LHCN-M2 (cell line): ENCODE results near the gene ZWILCH. TPM values are rescaled to one million over a fixed set of nuclear protein-coding genes. Genes with fewer than 3 reads are reported as not detected.
"Not testable (repeated sequence)": the region's sequence is repeated elsewhere in the genome, so short reads cannot be mapped to it uniquely, and the experiment has no call there.

Experiments
- DNase-seq: peaks from one replicate; pipeline ENCODE4 v3.0.0-alpha.2; 2012; ENCODE audit warnings: low read depth
- total RNA-seq: library from RNA; depleted of rRNA; stranded (reverse); fragments of >200 nt; gene quantifications from 2 replicates; pipeline ENCODE4 v1.2.3, GENCODE V29; 2014

The ZWILCH gene
- total RNA-seq, 1 experiment from 2014 or later, result 51.1 TPM

DNA sequence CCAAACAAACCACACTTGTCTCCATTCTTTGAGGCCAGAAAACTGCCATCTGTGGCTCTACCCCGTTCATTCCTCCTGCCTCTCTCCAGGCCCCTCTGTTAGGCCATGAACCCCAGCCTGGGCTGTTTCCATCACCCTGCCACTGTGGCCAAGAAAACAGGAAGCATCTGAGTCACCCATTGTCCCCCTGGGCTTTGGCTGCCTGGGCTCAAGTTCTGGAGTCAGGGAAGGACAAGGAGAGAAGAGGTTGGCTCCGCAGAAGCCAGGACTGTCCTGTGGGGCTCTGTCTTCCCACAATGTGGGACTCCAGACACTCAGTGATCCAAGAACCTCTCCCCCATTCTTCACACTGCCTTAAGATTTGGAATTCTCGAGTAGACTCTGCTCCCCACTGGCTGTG is 75.5 kb downstream of the ZWILCH start:
- peak; percentile 40 for DNase-seq

DNA sequence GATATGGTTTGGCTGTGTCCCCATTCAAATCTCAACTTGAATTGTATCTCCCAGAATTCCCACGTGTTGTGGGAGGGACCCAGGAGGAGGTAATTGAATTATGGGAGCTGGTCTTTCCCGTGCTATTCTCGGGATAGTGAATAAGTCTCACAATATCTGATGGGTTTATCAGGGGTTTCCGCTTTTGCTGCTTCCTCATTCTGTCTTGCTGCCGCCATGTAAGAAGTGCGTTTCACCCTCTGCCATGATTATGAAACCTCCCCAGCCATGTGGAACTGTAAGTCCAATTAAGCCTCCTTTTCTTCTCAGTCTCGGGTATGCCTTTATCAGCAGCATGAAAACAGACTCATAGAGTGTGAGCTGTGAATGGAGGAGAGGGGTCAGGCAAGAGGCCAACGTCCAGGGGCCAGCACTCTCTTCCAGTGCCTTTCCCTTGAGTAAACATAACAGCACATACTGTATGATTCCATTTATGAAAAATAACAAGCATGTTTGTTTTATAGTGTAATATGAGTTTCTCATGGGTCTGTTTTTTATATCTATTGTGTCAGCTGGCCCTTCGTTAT is 76.9 kb downstream of the ZWILCH start:
- no peak for DNase-seq

DNA sequence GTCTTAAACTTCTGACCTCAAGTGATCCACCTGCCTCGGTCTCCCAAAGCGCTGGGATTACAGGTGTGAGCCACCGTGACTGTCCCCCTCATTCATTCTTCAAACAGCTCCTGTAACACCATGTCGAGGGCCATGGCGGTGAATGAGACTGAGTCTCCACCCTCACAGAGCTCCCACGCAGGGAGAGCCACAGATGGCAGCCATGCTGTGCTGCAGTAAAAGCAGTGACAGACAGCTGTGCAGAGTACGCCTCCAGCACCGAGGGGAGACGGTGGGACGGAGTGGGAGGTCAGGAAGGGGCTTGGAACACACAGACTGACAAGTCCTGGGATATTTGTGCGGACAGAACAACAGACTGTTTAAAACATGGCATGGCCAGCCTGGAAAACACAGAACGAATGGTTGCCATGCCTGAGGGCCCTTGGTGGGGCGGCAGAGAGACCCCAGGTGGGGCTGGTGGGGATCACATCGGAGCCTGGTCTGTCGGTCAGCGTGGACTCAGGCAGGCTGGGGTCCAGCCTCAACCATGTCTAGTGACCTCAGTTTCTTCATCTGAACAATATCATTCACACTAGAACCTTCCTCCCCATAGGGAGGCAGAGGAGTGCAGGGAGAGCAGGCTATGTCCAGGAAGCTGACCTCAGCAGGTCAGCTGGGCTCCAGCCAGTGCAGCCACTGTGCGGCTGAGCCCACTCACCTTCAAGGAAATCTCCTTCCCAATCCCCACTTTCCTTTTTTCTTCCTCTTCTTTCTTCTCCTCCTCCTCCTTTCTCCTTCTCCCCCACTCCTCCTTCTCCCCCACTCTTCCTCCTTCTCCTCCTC is 81.2 kb downstream of the ZWILCH start:
- no peak for DNase-seq

DNA sequence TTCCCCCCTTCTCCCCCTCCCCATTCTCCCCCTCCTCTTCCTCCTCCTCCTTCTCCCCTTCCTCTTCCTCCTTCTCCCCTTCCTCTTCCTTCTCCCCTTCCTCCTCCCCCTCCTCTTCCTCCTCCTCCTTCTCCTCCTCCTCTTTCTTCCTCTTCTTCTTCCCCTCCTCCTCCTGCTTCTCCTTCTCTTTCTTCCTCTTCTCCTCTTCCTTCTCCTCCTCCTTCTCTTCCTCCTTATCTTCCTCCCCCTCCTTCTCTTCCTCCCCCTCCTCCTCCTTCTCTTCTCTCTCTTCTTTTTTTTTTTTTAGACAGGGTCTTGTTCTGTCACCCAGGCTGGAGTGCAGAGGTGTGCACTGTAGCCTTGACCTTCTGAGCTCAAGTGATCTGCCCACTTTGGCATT is 81.9 kb downstream of the ZWILCH start:
- DNase-seq, result no peak

DNA sequence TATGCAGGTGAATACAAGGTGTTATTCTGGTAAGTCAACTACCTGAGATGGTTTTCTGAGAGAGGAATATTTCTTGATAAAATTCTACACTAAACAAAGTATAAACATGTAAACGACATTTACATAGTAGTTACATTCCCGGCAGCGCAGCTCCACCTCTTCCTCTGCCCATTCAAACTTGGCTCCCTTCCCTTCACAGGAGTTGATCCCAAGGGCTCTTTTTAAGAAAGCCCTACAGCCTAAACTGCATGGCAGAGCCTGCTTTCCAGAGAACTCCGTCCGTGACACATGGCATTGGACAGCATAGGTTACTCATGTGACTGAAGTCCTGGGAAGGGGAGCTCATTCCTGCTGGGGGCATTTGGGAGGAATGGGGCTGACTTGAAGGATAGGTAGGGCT is 82.6 kb downstream of the ZWILCH start:
- DNase-seq, result no peak

DNA sequence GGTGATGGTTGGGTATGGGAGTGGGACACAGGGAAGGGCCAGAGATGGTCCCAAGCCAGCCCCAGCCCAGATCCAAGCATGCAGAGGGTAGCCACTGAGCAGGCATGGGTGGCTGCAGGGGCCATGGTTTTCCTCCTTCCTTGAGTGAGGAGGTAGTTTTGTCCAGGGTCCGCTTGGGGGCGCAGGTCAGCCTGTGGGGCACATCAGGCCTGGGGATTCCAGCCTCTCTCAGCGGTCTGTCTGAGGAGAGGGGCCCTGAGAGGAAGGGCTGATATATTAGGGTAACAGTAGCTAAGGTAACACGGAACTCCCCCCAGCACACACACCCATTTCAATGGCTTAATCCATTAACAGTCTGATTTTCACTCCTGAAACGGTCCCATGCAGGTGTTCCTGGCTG is 83.4 kb downstream of the ZWILCH start:
- no peak for DNase-seq

DNA sequence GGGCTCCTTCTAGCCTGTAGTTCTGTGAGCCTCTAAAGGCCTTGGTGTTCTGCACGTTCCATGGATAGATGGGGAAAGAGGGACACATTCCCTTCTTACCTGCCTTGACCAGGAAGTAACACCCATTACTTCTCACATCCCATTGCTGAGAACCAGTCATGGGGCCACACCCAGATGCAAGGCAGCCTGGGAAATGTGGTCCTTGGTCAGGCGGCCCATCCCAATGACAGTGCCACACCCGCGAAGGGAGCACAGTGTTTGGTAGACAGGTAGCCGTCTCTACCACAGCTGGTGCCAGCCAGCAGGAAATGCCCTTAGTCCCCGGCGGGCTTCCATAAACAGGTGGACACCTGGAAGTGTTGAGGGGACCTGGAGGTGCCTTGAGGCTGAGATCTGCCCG is 83.8 kb downstream of the ZWILCH start:
- DNase-seq, result no peak

DNA sequence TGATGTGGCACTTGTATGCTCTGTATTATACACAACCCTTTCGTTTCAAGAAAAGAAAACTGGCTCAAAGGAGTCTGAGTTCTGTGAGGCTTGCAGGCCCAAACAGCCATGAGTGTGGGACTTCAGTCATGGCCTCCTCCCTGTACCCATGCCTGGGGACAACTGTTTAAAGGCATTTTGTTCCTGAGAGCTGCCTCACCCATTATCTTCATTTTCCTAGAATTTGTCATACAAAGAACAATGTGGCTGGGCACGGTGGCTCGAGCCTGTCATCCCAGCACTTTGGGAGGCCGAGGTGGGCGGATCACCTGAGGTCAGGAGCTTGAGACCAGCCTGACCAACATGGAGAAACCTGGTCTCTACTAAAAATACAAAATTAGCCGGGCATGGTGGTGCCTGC is 84.3 kb downstream of the ZWILCH start:
- not testable (repeated sequence) for DNase-seq

DNA sequence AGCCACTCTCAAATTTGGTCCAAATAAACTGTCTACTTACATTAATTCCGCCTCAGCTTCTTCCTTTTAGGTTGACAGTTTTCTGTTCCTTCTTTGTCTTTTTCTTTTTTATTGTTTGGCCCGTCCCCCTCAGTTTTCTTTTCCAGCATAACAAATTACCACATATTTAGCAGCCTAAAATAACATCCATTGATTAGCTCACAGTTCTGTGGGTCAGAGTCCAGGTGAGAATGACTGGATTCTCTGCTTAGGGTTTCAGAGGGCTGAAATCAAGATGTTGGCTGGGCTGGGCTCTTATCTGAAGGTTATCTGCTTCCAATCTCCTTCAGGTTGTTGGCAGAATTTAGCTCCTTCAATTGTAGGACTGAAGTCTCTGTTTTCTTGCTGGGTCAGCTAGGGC is 85.3 kb downstream of the ZWILCH start:
- DNase-seq, result no peak

DNA sequence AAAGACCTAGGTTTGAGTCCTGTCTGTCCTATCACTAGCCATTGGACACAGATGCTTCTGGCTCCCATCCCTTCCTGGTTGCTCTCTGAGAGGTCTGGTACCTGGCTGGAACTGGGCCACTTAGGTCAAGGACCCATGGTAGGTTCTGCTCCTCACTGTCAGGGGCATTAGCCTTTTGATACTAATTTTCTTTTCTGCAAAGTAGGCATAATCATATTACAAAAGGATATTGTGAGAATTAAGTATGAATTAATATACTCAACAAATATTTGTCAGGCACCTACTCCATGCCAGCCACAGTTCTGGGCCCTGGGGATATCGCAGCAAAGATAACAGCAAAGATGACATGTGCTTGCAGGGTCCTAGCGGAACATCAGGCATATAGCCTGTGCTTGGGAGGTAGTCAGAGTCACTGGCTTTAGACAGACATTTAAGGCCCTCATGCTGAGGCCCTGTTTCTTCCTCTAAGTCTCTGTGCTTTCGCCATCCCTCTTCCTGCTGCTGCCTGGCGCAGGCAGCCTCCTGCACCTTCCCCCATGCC is 86.3 kb downstream of the ZWILCH start:
- DNase-seq, result no peak

DNA sequence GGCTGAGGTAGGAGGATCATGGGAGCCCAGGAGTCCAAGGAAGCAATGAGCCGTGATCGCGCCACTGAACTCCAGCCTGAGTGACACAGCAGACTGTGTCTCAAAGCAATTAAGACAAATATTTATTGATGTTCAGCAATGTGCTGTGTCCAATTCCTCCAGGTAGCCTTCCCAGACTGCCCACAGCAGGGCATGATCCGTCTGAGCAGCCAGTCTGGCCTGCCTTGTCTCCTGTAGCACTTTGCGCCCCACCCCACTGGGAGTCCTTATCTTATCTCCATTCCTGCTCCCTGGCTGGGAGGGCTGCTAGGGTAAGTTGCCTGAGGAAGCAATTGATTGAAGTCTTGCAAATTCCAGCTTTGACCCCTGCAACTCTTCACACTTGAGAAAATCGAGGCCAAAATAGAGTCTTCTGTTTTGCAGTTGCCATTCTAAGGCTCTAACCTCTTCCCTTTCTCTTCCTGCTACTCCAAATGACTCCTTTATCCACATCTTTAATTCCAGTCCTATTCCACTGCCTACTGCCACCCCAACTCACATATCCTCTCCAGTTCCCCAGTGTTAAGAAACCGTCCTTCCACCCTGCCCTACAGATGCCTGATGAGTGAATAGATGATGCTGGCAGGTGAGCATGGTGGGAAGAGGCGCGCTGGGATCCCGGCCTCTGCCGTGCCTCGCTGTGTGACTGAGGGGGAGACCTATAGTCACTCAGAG is 87.5 kb downstream of the ZWILCH start:
- DNase-seq, result no peak

DNA sequence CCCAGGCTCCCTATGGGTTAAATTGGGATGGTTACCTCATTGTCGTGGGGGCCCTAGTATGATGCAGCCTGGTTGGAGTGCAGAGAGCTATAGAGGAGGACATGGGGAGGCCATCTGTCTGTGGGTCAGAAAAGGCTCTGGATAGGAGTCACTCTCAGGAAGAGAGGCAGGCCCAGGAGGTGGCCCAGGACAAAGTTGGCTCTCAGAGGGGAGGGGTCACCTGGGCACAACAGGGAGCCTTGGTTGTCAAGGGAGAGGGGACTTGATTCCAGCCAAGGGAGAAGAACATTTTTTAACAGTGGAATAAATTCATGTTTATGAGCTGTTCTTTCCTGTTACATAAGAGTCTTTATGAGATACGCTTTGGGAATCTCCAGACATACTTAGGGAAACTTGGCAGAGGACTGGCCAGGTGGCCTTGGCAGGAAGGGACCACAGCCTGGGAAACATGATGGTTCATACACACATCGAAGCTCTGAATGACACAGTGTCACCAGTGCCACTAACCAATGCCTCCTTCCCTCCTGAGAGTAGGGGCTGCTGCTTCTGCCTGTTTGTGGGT is 88.2 kb downstream of the ZWILCH start:
- no peak for DNase-seq

DNA sequence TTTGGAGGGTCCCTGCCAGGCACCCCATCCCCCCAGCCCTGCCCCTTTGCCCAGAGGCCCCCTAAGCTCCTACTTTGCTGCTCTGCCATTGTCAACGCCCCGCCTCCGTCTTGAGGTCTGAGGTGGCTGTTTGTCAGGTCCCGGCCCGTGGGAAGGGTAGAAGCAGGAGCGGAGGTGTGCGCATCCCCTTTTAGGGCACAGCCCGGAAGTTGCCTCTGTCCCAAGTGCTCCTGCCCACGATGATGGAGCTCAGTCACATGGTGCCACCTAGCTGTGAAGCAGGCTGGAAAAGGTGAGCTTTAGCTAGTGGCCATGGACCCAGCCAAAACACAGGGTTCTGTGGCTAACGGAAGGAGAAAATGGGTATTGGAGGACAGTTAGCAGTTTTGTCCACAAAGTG is 89.2 kb downstream of the ZWILCH start:
- DNase-seq, result no peak

DNA sequence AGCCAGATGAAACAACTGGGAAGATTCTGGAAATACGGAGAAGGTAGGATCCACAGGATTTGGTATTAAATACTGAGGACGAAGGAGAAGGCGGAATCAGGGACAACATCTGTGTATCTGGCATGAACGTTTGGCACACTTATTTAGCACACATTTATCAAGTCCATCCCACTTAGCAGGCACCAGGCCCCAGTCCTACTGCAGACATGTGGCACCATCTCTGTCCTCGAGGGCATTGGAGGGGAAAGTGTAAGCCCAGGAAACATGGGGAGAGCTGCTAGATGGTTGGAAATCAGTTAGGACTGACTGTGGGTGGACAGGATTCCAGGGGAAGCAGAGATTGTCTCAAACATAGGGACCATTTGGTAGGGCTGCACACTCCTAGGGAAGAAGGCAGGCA is 89.7 kb downstream of the ZWILCH start:
- no peak for DNase-seq

DNA sequence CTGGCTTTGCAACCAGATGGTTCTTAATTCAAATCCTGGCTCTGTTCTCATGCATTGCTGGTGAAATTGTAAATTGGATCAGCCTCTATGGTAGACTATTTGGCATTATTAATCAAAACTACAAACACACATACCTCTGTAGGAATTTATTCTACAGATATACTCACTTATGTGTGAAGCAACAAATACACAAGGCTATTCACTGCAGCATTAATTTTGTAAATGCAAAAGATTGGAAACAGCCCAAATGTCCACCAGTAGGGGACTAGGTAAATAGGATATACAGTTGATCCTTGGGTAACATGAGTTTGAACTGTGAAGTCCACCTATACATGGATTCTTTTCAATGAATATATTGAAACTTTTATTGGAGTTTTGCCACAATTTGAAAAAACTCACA is 90.2 kb downstream of the ZWILCH start:
- DNase-seq, result no peak

DNA sequence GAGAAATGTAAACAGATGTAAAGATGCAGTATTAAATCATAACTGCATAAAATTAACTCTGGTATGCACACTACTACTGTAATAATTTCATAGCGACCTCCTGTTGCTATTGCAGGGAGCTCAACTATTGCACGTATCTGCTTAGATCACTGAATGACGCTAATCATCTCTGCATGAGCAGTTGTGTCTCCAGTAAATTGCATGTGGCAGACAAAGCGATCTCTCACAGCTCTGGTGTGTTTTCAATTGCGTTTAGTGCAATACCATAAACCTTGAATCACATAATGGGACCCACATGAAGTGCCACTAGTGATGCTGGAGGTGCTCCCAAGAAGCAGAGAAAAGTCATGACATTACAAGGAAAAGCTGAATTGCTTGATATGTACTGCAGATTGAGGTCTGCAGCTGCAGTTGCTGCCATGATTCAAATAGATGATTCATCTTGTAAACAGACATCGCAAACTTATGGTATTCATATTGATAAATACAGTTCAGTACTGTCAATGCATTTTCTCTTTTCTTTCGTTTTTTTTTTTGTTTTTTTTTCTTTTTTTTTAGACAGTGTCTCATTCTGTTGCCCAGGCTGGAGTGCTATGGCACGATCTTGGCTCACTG is 90.9 kb downstream of the ZWILCH start:
- peak; percentile 46 for DNase-seq

DNA sequence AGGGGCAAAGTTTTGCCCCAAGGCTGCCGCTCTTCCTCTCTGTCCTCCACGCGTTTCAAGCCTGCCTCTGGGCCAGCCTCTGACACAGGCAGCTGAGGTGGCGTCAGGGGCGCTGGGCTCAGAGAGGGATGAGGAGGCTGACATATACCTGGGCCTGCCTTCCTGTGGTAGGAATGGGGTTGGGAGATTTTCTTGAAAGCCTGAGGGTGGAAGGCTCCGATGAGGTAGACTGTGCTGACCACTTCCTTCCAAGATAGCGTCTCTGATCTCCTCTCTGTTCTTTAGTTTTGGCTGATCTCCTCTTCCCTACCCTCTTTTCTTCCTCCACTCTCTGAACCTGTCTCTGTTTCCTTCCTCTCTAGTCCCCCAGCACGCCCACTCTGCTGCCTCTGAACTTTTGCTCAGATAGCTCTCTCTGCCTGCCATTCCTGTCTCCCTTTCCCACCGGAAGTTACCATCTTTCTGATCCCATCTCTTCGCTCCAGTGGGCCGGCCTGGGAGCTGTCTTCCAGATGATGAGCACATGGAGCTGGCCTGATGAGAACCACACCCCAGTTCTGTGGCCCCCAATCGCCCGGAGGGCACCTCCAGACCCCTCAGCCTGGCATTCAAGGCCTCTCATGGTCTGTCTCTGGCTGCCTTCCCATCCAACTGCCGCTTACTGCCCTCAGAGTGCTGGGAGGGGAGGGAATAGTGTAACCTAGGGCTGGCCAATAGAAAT is 93.1 kb downstream of the ZWILCH start:
- DNase-seq, result no peak
